IPS DF 4.7 (cell line): Measurements from ENCODE around the gene ADGRA1.
"Not testable (repeated sequence)": the region's sequence is repeated elsewhere in the genome, so short reads cannot be mapped to it uniquely, and the experiment has no call there.

ENCODE experiments used
- DNase-seq: peaks from one replicate; pipeline ENCODE4 v3.0.0-alpha.2; 2013; ENCODE audit warnings: low spot score; ENCODE audit errors: extremely low read depth

Gene ADGRA1

GRCh38 chr10:133087679-133088178, at the start of gene ADGRA1:
ADGRA1 (plus strand) TSS chr10:133087924; CDS start chr10:133088910, 986 bp downstream.
- DNase-seq, result no peak

- DNase-seq, result no peak
Observed at GRCh38 chr10:133038036-133038823, 49.5 kb upstream of the ADGRA1 start.

DNA sequence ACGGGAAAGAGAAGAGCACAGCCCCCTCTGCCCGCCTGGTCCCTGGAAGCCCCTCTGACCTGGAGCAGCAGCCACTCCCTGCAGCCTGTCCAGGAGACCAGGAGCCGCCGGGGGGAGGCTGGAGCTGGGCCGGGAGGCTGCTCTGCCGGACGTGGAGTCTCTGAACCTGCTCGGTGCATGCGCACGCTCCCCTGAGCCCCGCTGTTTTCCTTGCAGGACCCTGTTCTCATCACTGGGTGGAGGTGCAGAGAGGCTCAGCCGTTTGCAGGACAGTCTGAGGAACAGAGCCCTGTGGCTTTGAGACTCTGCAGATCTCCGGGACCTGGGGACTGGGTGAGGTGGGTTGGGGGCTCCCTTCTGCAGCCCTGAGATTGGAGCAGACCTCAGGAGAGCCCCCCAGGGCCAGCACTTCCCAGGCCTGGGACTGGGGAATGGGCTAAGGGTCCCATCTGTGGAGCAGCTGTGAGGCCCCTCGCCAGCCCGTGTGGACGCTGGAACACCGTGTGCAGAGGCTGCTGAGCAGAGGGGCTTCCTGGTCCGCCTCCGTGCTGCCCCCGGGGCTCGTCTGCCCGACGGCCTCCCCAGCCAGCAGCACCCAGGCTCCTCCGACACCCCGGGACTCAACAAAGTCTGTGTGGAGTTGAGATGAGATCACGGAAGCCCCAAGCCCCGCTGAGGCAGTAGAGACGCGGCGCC, 48.5 kb upstream of the ADGRA1 start:
- no peak for DNase-seq

DNA sequence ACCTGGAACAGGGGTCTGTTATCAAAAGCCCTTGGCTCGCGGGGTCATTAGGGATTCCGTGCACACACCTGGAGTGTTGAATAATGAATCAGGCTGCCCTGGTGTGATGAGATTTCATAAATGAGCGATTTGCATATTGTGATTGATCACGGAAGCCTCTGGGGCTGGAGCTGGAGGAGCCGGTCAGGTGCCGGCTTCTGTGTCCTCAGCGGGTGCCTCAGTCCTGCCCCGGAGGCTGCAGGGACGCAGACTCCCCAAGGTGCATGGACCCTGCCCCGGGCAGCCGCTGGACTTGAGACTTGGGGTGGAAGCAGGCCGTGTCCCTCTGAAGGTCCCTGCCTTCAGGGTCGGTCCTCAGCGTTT, 47.9 kb upstream of the ADGRA1 start:
- DNase-seq, result no peak

DNA sequence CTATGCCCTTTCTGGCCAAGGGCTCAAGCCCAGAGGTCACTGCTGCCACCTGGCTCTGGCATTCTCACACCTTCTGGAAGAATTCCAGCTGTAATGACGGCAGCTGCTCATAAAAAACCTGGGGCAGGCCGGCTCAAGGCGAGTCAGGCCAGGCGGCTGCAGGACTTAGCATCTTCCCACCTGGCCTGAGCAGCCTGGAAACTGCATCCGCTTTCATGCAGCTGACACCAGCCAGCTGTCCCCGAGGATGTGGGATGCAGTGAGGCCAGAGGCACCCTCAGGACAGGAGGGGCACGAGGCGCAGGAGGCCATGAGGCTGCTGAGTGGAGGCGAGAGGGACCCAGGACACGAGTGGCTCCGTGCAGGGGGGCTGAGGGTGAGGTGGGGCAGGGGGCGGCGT, 47.5 kb upstream of the ADGRA1 start:
- no peak for DNase-seq

DNA sequence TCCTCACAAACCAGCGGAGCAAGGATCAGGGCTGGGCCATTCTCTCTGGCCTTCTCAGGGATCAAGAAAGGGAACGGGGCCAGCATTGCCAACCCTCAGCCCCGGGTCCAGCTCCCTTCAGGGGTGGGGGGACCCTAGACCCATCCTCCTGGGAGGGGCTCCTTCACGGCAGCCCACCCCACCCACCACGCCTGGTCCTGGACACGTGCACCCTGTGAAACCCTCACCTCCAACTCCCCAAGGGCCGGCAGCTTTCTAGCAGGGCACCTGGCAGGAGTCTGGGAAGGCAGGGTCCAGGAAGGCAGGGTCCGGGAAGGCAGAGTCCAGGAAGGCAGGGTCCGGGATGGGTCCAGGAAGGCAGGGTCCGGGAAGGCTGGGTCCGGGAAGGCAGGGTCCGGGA, 46.6 kb upstream of the ADGRA1 start:
- DNase-seq, result no peak

DNA sequence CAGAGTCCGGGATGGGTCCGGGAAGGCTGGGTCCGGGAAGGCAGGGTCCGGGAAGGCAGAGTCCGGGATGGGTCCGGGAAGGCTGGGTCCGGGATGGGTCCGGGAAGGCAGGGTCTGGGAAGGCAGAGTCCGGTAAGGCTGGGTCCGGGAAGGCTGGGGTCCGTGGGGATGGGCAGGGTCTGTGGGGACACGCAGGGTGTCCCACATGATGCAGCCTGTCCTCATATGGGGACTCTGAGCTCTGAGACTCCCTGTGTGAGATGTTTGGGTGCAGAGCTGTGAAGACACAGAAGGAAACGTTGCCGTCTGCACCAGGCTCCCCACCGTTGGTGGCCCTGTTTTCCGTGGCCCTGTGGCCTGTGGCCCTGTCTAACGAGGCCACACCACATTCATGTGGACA, 45.7 kb upstream of the ADGRA1 start:
- no peak for DNase-seq

- DNase-seq, result no peak
Observed at GRCh38 chr10:133042816-133043215, 44.9 kb upstream of the ADGRA1 start.

DNA sequence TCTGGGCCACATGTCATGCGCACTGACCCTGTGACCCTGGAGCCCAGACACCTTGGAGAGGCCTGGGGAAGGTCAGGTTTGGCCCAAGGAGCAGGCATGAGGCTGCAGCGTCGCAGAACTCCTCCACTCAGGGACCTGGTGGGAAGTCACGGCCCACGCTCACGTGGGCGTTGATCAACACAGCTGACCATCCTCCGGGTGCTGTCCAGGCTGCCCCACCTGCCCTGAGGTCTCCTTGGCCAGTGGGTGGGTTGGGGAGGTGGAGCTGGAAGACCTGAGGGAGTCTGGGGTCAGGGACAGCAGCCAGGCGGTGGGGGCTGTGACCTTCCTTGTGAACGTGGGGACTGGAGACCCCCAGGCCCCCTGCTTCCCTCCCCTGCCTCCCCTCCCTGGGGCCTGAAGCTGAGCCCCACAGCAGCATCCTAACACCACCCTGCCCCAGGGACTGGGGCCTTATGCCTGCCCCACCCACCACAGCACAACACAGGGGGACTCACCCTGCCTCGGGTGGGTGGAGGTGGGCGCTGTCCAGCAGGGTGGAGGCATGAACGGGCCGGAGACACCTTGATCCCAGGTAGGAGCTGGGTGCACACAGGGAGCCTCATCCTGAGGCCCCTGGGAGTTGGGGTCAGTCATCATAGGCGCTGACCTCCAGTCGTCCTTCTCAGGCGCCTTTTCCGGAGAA, 44.0 kb upstream of the ADGRA1 start:
- DNase-seq, result no peak

DNA sequence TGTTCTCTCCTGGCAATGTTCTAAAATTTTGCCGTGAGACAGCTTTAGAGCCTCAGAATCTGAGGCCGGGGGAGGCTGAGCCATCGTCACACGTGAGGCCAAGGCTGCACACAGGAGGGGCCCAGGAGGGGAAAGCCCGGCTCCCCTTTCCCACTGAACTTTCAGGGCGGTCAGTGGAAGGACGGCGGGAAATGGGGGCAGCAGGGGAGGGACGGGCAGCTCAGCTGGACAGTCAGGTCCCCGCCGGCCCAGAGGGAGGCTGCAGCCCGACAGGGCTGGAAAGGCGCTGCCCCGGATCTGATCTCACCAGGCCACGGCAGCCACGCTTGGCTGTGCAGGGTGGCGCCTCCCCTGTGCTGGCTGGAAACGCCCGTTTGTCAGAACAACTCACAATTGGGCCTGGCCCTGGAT, 43.3 kb upstream of the ADGRA1 start:
- DNase-seq, result no peak

DNA sequence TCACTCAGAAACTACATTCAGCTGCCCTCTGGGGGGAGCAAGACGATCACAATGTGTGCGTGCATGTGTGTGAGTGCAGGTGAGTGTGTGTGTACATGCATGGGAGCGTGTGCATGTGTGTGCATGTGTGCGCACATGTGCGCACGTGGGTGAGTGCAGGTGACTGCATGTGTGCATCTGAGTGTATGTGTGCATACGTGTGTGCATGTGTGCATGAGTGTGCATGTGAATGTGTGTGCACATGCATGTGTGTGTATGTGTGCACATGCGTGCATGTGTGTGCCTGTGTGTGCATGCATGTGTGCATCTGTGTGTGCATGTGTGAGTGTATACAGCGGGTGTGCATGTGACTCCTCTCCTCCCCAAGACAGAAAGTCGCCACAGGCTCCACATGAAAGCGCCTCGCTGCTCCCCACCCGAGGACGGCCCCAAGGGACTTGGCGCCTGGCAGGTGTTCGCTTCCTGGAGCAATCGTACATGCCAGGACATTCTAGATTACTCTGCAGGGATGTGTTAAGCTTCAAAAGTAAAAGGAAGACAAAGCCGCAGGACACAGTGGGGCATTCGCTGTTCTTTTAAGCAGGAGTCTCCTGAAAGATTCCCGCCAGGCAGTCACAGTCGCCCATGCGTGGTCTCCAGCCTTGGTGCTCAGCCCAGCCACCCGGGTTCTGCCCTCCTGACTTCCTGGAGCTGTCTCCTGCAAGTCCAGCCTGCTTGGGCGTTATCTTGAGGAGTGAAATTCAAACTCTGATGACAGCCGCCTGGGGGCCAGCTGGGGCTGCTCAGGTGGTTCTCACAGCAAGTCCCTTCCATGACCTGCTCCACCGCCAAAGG, 42.0 kb upstream of the ADGRA1 start:
- no peak for DNase-seq

DNA sequence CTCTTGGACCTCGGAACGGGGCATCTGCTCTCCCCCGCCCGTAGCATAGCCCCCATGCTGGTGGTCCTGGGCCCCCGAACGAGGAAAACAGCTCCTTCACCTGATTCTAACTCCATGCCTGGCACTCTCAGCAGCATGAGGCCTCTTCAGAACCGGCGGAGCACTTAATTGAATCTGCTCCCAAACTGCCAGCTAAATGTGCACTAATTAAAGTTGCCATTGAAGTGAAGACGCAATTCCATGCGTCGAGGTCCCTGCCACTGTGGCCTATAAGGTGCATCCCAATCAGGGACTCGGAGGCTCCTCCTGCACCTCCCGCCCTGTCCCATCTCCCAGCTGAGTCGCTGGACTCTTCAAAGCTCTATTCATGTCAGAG, 41.3 kb upstream of the ADGRA1 start:
- DNase-seq, result no peak

DNA sequence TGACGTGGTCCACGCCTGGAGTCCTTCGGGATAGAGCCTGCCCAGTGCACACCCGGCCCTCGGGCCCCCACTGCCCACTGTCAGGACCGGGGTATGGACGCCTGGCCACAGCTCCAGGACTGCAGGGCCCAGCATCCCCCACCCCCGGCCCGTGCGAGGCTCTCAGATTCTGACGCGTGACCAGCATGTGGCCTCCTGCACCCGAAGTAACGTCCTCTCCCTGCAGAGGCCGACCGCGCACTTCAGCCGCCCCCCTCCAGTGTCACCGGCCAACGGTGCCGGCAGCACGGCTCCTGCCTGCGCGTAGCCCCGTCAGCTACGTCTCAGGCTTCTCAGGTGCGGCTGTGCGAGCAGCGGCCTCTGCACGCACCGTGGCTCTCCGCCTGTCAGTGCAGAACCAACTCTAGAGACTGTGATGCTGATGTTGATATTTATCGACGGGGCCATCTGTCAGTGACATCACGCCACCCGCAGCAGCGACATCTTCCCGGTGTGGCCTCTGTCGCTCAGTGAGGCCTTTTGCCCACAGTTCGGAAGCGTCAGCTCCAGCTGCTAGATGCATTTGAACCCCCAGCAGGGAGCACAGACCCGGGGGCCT, 40.1 kb upstream of the ADGRA1 start:
- DNase-seq, result no peak

GRCh38 chr10:133048266-133048665, 39.5 kb upstream of the ADGRA1 start:
- DNase-seq, result no peak

- DNase-seq, result no peak
Observed at GRCh38 chr10:133048926-133049325, 38.8 kb upstream of the ADGRA1 start.

DNA sequence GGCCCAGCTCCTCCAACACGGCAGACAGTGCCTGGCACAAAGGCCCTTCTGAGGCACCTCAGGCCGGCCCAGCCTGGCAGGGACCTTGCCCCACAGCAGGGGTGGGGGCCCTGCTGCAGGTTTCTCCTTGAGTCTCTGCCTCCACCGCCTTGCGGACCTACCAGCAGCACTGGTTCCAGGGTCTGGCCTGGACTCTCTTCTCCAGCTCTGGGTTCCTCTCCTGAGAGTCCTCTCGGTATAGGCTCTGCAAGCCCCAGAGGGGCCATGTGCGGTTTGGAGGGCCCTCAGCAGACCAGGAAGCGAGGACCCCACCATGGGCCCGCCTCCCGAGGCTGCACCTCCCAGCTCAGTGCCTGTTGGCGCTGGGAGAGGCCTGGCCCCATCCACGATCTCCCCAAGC, 38.1 kb upstream of the ADGRA1 start:
- DNase-seq, result no peak

GRCh38 chr10:133050371-133050770, 37.4 kb upstream of the ADGRA1 start:
- no peak for DNase-seq

DNA sequence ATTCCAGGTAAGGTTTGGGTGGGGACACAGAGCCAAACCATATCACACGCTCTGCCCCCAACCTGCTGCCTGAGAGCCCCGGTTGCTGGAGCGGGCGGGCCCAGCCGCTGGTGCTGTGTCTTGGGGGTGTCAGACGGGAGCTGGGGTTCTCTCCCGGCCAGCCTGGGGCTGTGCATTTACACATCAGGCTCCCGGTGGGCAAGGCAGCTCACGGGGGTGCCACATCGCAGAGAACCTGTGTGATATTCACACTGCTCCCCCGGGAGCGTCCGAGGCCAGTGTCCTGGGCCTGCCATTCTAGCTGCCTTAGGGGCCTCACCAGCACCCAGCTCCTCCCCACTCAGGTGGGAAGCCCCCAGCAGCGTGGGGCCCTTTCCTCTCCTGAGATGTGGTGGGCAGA, 35.6 kb upstream of the ADGRA1 start:
- no peak for DNase-seq

- DNase-seq, result not testable (repeated sequence)
Observed at GRCh38 chr10:133053527-133054133, 34.1 kb upstream of the ADGRA1 start.

- DNase-seq, result no peak
Observed at GRCh38 chr10:133055470-133055869, 32.3 kb upstream of the ADGRA1 start.

DNA sequence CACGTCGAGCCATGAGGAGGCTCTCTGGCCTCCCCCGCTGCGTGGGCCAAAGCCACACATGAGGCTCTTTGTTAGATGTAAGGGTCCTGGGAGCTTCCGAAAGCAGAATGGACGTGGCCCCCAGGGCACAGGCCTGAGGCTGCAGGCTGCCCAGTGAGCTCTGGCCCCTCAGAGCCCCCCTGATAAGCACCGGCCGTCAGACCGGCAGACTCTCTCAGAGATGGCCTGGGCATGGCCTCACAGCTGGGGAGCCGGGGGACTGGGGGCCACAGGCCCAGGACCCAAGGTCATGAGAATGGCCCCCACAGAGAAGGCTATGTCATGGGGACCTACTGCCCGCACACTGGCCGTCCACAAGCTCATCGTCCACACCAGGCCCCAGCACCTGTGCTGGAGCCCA, 31.7 kb upstream of the ADGRA1 start:
- DNase-seq, result no peak
